Mesenchymal stem cell (in vitro differentiated cells and primary cell): ENCODE measurements around the gene WNT4.

Source experiments
- DNase-seq: peaks from one replicate; pipeline ENCODE4 v3.0.0-alpha.2; 2013
- H2AFZ ChIP-seq: one replicate; pipeline ENCODE4 v1.6.1; 2013; ENCODE audit warnings: low read depth, mild to moderate bottlenecking, control low read depth, inconsistent platforms, low read length, moderate library complexity
- H2AK5ac ChIP-seq: 2 replicates; pipeline ENCODE4 v1.6.1; 2013; ENCODE audit warnings: low read length, moderate library complexity, mild to moderate bottlenecking, inconsistent platforms; ENCODE audit not compliant: severe bottlenecking
- H2BK120ac ChIP-seq: one replicate; pipeline ENCODE4 v1.6.1; 2013; ENCODE audit warnings: low read depth, mild to moderate bottlenecking, inconsistent platforms, low read length, moderate library complexity
- H2BK12ac ChIP-seq, 2 experiments: one replicate each; pipeline ENCODE4 v1.6.1; 2013; ENCODE audit warnings: inconsistent platforms in 2 of 2, low read length in 2 of 2, mild to moderate bottlenecking in 2 of 2, moderate library complexity in 2 of 2, control low read depth in 1 of 2
- H2BK15ac ChIP-seq: one replicate; pipeline ENCODE4 v1.6.1; 2013; ENCODE audit warnings: mild to moderate bottlenecking, low read depth, inconsistent platforms; ENCODE audit not compliant: poor library complexity, severe bottlenecking
- H2BK5ac ChIP-seq: 2 replicates; pipeline ENCODE4 v1.6.1; 2013; ENCODE audit warnings: low read depth, mild to moderate bottlenecking, low read length, control low read depth, inconsistent platforms; ENCODE audit not compliant: poor library complexity, severe bottlenecking
- H3K14ac ChIP-seq, 2 experiments: one replicate each; pipeline ENCODE4 v1.6.1; 2013; ENCODE audit warnings: inconsistent platforms in 2 of 2, low read length in 2 of 2, control low read depth in 1 of 2, mild to moderate bottlenecking in 1 of 2, moderate library complexity in 1 of 2
- H3K18ac ChIP-seq, 2 experiments: one replicate each; pipeline ENCODE4 v1.6.1; 2013; ENCODE audit warnings: inconsistent platforms in 2 of 2, low read length in 2 of 2, control low read depth in 1 of 2, low read depth in 1 of 2, mild to moderate bottlenecking in 1 of 2
- H3K23ac ChIP-seq, 2 experiments: one replicate each; pipeline ENCODE4 v1.6.1; 2013; ENCODE audit warnings: inconsistent platforms in 2 of 2, low read length in 2 of 2, mild to moderate bottlenecking in 2 of 2, moderate library complexity in 2 of 2, control low read depth in 1 of 2
- H3K27ac ChIP-seq: 2 replicates; pipeline ENCODE4 v1.5.1; 2013; ENCODE audit warnings: mild to moderate bottlenecking, moderate library complexity, low read length, control low read depth, inconsistent platforms; ENCODE audit not compliant: poor library complexity, severe bottlenecking
- H3K27me3 ChIP-seq, 2 experiments: 2 replicates each; pipeline versions ENCODE4 v1.6.1 to v1.7.0; 2013; ENCODE audit warnings: low read length in 2 of 2, mild to moderate bottlenecking in 2 of 2, moderate library complexity in 2 of 2, control low read depth in 1 of 2, inconsistent platforms in 1 of 2; ENCODE audit not compliant: control insufficient read depth in 1 of 2, insufficient read depth in 1 of 2
- H3K36me3 ChIP-seq, 2 experiments: 2 replicates each; pipeline versions ENCODE4 v1.6.1 to v1.7.0; 2013; ENCODE audit warnings: low read length in 2 of 2, control low read depth in 1 of 2, inconsistent platforms in 1 of 2, low read depth in 1 of 2, mild to moderate bottlenecking in 1 of 2; ENCODE audit not compliant: insufficient read depth in 2 of 2, control insufficient read depth in 1 of 2
- H3K4ac ChIP-seq, 2 experiments: one replicate each; pipeline ENCODE4 v1.6.1; 2013; ENCODE audit warnings: inconsistent platforms in 2 of 2, low read length in 2 of 2, mild to moderate bottlenecking in 2 of 2, moderate library complexity in 2 of 2, control low read depth in 1 of 2, low read depth in 1 of 2
- H3K4me1 ChIP-seq: 2 replicates; pipeline ENCODE4 v1.6.1; 2013; ENCODE audit warnings: low read depth, low read length, control low read depth; ENCODE audit not compliant: control insufficient read depth, insufficient read depth
- H3K4me2 ChIP-seq: 2 replicates; pipeline ENCODE4 v1.6.1; 2013; ENCODE audit warnings: low read length, mild to moderate bottlenecking, inconsistent platforms; ENCODE audit not compliant: poor library complexity, severe bottlenecking
- H3K4me3 ChIP-seq, 2 experiments: 2 replicates each; pipeline versions ENCODE4 v1.5.1 to v1.7.0; 2013; ENCODE audit warnings: low read length in 2 of 2, mild to moderate bottlenecking in 2 of 2, control low read depth in 1 of 2, low read depth in 1 of 2; ENCODE audit not compliant: insufficient read depth in 1 of 2
- H3K79me1 ChIP-seq: replicated peaks from 2 replicates; pipeline ENCODE4 v1.6.1; 2013; ENCODE audit warnings: mild to moderate bottlenecking, control low read depth, low read length, inconsistent platforms; ENCODE audit not compliant: poor library complexity, severe bottlenecking
- H3K9ac ChIP-seq: 2 replicates; pipeline ENCODE4 v1.7.0; 2013; ENCODE audit warnings: mild to moderate bottlenecking, low read length, moderate library complexity
- H3K9me3 ChIP-seq: 2 replicates; pipeline ENCODE4 v1.7.0; 2013; ENCODE audit warnings: mild to moderate bottlenecking, low read length; ENCODE audit not compliant: control insufficient read depth
- H4K8ac ChIP-seq: one replicate; pipeline ENCODE4 v1.6.1; 2013; ENCODE audit warnings: inconsistent platforms, mild to moderate bottlenecking, low read length, moderate library complexity
- H4K91ac ChIP-seq: one replicate; pipeline ENCODE4 v1.6.1; 2013; ENCODE audit warnings: mild to moderate bottlenecking, low read length, inconsistent platforms
- WGBS: methylation state at CpG from one replicate; pipeline ENCODE4 v1.1.7; 2013; ENCODE audit warnings: mixed read lengths; 5-methylcytosine and 5-hydroxymethylcytosine counted together

WNT4 gene

DNA sequence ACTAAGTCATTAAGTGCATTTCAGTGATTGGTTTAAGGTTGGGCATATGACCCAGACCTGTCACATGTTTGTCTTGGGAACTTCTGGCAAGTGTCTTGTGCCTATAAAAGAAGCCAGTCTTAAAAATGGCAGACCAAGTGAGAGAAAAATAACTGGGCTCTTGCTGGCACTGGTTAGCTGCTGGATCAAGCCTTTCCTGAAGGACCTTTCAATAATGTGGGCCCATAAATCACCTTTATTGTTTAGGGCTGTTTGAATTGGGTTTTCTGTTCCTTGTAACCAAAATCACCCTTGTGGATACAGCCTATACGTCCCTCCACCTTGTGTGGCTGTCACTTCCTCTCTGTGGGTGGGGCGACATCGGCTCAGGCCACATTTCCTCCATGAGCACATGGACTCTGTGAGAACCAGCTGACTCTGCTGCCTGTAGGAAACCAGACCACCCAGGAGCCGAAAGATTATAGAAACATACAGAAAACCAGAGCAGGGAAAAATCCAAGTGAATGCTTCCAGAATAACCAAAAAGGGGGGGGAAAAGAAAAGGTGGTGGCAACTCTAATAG is 25.6 kb upstream of the WNT4 start:
- no peaks in the 10 kb centered on the region for H3K79me1 ChIP-seq
- no peak for DNase-seq
- H2BK12ac ChIP-seq: no peak overlapping the region
- H2AFZ ChIP-seq: no peak overlapping the region
- peaks cover 61 to 64% of the 10 kb centered on the region in 2 experiments for H3K27me3 ChIP-seq
- H3K9ac ChIP-seq: no peak overlapping the region
- no peak overlapping the region for H3K14ac ChIP-seq
- H3K4me1 ChIP-seq: no peaks in the 10 kb centered on the region
- H3K18ac ChIP-seq: no peak overlapping the region
- no peak overlapping the region for H2BK15ac ChIP-seq
- H2BK5ac ChIP-seq: no peak overlapping the region
- no peak overlapping the region for H3K27ac ChIP-seq
- no peaks in the 10 kb centered on the region for H3K36me3 ChIP-seq
- WGBS: 53% methylated on average over 4 of the region's 4 CpGs
- H2BK120ac ChIP-seq: no peak overlapping the region
- H3K9me3 ChIP-seq: no peaks in the 10 kb centered on the region
- no peak overlapping the region for H4K91ac ChIP-seq
- no peak overlapping the region for H4K8ac ChIP-seq
- H2AK5ac ChIP-seq: no peak overlapping the region
- no peak overlapping the region for H3K4me3 ChIP-seq
- H3K4me2 ChIP-seq: no peak overlapping the region
- H3K4ac ChIP-seq: no peak overlapping the region
- H3K23ac ChIP-seq: no peak overlapping the region

DNA sequence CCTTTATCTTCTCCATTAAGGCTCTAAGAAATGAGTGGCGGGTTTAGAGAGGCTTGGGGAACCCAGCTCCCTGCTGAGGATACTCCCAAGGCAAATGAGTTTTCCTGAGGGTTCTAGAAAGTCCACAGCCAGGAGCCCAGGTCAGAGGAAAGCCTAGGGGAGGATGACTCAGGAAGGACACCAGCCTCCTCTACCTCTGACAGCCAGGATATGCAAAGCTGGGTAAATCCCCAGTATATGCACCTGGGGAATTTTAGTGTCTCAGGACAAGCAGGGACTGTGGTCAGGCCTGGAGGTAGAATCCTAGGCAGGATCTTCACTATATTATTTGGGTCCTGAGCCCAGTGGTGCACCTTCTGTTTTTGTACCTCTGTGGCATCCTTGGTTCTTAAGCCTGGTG is 23.5 kb upstream of the WNT4 start:
- H3K4me1 ChIP-seq: no peaks in the 10 kb centered on the region
- no peak overlapping the region for H2AK5ac ChIP-seq
- no peaks in the 10 kb centered on the region for H3K79me1 ChIP-seq
- H4K8ac ChIP-seq: no peak overlapping the region
- H3K36me3 ChIP-seq: no peaks in the 10 kb centered on the region
- H2BK120ac ChIP-seq: no peak overlapping the region
- WGBS: 71% methylated on average over 1 of the region's 1 CpG
- H3K27me3 ChIP-seq: peaks cover 66 to 74% of the 10 kb centered on the region in 2 experiments
- H3K4me2 ChIP-seq: no peak overlapping the region
- no peak overlapping the region for H3K27ac ChIP-seq
- no peak overlapping the region for H2BK12ac ChIP-seq
- H3K14ac ChIP-seq: no peak overlapping the region
- DNase-seq: no peak
- no peaks in the 10 kb centered on the region for H3K9me3 ChIP-seq
- no peak overlapping the region for H3K9ac ChIP-seq
- H2AFZ ChIP-seq: no peak overlapping the region
- no peak overlapping the region for H3K4ac ChIP-seq
- no peak overlapping the region for H3K23ac ChIP-seq
- no peak overlapping the region for H3K4me3 ChIP-seq
- H3K18ac ChIP-seq: no peak overlapping the region
- no peak overlapping the region for H2BK15ac ChIP-seq
- no peak overlapping the region for H2BK5ac ChIP-seq
- H4K91ac ChIP-seq: no peak overlapping the region

DNA sequence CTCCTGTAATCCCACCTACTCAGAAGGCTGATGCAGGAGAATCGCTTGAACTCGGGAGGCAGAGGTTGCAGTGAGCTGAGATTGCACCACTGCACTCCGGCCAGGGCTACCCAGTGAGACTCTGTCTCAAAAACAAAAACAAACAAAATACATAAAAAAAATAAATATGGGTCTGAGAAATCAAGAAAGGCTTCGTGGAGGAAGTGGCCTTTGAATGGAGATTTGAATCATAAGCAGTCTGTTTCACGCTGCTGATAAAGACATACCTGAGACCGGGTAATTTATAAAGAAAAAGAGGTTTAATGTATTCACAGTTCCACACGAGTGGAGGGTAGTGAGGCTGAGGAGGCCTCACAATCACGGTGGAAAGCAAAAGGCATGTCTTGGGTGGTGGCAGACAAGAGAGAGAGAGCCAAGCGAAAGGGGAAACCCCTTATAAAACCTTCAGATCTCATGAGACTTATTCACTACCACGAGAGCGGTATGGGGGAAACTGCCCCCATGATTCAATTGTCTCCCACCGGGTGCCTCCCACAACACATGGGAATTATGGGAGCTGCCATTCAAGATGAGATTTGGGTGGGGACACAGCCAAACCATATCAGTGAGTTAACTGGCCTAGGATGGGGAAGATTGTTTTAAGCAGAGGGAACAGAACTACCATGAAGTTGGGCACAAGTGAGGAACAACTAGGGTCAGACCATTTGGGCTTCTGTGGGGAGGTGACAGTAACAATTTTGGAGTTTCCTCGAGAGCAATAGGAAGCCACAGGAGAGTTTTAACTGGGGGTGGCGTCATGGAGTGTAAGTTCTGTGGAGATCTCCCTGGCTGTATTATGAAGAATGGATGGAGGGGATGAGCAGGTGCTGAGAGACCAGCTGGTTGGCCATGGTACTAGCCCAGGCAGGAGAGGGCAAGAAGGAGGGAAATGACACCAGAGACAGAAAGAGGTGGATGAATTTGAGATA is 22.2 kb upstream of the WNT4 start:
- Histone ChIP-seq H2BK120ac (no peak overlapping the region), H2AK5ac (no peak overlapping the region), H4K8ac (no peak overlapping the region)

DNA sequence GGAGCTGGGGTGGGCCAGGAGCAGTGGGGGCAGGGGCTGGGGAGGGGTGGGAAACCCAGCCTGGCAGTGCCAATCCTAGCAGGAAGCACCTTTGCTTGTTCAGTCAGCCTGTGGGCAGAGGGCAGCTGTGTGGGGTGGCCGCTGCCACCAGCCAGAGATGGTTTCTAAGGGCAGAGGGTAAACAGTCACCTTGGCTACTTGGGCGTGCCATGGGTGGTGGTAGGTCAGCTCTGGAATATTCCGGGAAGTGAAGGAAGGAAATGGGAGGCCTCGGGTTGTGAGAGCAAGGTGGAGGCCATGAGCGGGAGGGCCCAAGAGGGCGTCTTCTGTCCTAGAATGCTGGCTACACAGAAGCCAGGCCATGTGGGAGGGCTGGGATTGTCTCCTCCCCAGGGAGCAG is 20.7 kb upstream of the WNT4 start:
- Histone ChIP-seq H2AFZ (no peak overlapping the region), H2AK5ac (no peak overlapping the region), H3K79me1 (no peaks in the 10 kb centered on the region), H3K27ac (no peak overlapping the region), H3K18ac (no peak overlapping the region), H3K27me3 (peaks cover 51 to 65% of the 10 kb centered on the region in 2 experiments), H2BK12ac (no peak overlapping the region), H3K36me3 (no peaks in the 10 kb centered on the region), H2BK120ac (no peak overlapping the region), H3K4me2 (no peak overlapping the region), H3K14ac (no peak overlapping the region), H3K9ac (no peak overlapping the region), H3K9me3 (no peaks in the 10 kb centered on the region), H4K8ac (no peak overlapping the region), H2BK5ac (no peak overlapping the region), H3K4me1 (no peaks in the 10 kb centered on the region), H4K91ac (no peak overlapping the region), H2BK15ac (no peak overlapping the region), H3K4me3 (no peak overlapping the region), H3K23ac (no peak overlapping the region), H3K4ac (no peak overlapping the region)
- 82% methylated on average over 6 of the region's 6 CpGs for WGBS
- no peak for DNase-seq

More for the DNA sequence above, 22.2 kb upstream of the WNT4 start:
- H2AFZ ChIP-seq: no peak overlapping the region
- H2BK15ac ChIP-seq: no peak overlapping the region
- no peaks in the 10 kb centered on the region for H3K36me3 ChIP-seq
- no peaks in the 10 kb centered on the region for H3K4me1 ChIP-seq
- no peak overlapping the region for H4K91ac ChIP-seq
- H3K23ac ChIP-seq: no peak overlapping the region
- no peaks in the 10 kb centered on the region for H3K9me3 ChIP-seq
- no peak overlapping the region for H3K4me3 ChIP-seq
- no peak overlapping the region for H2BK5ac ChIP-seq
- DNase-seq: no peak
- no peak overlapping the region for H3K27ac ChIP-seq
- peaks cover 59 to 70% of the 10 kb centered on the region in 2 experiments for H3K27me3 ChIP-seq
- H3K4ac ChIP-seq: no peak overlapping the region
- H2BK12ac ChIP-seq: no peak overlapping the region
- H3K18ac ChIP-seq: no peak overlapping the region
- H3K14ac ChIP-seq: no peak overlapping the region
- H3K9ac ChIP-seq: no peak overlapping the region
- WGBS: 86% methylated on average over 13 of the region's 14 CpGs
- H3K79me1 ChIP-seq: no peaks in the 10 kb centered on the region
- H3K4me2 ChIP-seq: no peak overlapping the region
